Loucy (cell line): Measurements from ENCODE around the gene HPSE2.

Experiments
- EZH2phosphoT487 ChIP-seq: fragments of 200-600 bp; IDR thresholded peaks from 2 replicates; pipeline ENCODE4 v1.6.1; 2018; ENCODE audit warnings: antibody characterized with exemption, mild to moderate bottlenecking, moderate library complexity, borderline replicate concordance
- TF ChIP-seq, protein P1 (sequence below): fragments of 200-600 bp; sonication (generic); conservative IDR thresholded peaks from 2 replicates; pipeline ENCODE4 v1.5.1; 2014; ENCODE audit warnings: mild to moderate bottlenecking, antibody characterized with exemption, low read length

DNA sequence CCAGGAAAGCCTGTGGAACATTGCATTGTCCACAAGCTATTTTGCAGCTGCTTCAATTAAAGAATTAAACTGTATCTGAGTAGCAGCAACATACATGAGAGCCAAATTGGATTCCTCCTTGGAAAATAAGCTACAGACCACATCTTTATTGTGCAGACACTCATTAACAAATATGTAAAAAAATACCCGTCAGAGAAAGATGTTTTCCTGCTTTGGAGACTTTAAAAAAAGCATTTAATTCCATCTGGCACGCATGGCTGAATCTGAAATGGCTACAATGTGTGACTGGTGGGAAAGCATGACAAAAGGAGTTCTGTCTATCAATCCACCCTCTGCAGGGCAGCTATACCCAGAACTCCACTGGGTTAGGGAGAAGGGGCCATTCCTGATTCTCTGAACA lies 715.8 kb downstream of the HPSE2 start:
- TF ChIP-seq, protein P1, sequence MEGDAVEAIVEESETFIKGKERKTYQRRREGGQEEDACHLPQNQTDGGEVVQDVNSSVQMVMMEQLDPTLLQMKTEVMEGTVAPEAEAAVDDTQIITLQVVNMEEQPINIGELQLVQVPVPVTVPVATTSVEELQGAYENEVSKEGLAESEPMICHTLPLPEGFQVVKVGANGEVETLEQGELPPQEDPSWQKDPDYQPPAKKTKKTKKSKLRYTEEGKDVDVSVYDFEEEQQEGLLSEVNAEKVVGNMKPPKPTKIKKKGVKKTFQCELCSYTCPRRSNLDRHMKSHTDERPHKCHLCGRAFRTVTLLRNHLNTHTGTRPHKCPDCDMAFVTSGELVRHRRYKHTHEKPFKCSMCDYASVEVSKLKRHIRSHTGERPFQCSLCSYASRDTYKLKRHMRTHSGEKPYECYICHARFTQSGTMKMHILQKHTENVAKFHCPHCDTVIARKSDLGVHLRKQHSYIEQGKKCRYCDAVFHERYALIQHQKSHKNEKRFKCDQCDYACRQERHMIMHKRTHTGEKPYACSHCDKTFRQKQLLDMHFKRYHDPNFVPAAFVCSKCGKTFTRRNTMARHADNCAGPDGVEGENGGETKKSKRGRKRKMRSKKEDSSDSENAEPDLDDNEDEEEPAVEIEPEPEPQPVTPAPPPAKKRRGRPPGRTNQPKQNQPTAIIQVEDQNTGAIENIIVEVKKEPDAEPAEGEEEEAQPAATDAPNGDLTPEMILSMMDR, result no peak
- no peak for TF ChIP-seq EZH2phosphoT487
